ENCODE results near the gene THSD1. TPM values are rescaled to one million over a fixed set of nuclear protein-coding genes. Genes with fewer than 3 reads are reported as not detected.

Gene THSD1, protein sequence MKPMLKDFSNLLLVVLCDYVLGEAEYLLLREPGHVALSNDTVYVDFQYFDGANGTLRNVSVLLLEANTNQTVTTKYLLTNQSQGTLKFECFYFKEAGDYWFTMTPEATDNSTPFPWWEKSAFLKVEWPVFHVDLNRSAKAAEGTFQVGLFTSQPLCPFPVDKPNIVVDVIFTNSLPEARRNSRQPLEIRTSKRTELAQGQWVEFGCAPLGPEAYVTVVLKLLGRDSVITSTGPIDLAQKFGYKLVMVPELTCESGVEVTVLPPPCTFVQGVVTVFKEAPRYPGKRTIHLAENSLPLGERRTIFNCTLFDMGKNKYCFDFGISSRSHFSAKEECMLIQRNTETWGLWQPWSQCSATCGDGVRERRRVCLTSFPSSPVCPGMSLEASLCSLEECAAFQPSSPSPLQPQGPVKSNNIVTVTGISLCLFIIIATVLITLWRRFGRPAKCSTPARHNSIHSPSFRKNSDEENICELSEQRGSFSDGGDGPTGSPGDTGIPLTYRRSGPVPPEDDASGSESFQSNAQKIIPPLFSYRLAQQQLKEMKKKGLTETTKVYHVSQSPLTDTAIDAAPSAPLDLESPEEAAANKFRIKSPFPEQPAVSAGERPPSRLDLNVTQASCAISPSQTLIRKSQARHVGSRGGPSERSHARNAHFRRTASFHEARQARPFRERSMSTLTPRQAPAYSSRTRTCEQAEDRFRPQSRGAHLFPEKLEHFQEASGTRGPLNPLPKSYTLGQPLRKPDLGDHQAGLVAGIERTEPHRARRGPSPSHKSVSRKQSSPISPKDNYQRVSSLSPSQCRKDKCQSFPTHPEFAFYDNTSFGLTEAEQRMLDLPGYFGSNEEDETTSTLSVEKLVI
- 1.1 and 1.3 TPM in 2 replicates for total RNA-seq (2013; cell fraction: nucleolus; rRNA removed)
- total RNA-seq (2014; rRNA removed) (0.17 and 0.38 TPM in 2 replicates), total RNA-seq (2014; rRNA removed; fragmentation: Illumina TruSeq; extraction: Trizol) (0.13 and 0.28 TPM in 2 replicates), total RNA-seq (2021) (0.13 and 0.15 TPM in 2 replicates), polyA plus RNA-seq (2011; rRNA removed) (0.07 and 0.12 TPM in 2 replicates), polyA plus RNA-seq (2014; fragmentation: Illumina TruSeq; extraction: Trizol) (0.04 TPM in 1 of 2 replicates, not detected in the other), polyA plus RNA-seq (2014; fragmentation: Nextera tagmentation; extraction: Ambion mirVana) (under 1 TPM; 0.03 to 0.04 TPM), polyA plus RNA-seq (2014; rRNA removed) (0.09 and 0.20 TPM in 2 replicates), polyA plus RNA-seq (2016; fragmentation: Nextera tagmentation; extraction: Ambion mirVana) (not detected), polyA minus RNA-seq (2011; rRNA and poly(A)+ RNA removed) (0.26 and 0.95 TPM in 2 replicates), Bru-seq, nascent RNA (percentile 43 among the genes with signal in this experiment), BruChase-seq, experiment 1, labeled RNA remaining after a 6-hour chase (percentile 55 among the genes with signal in this experiment), BruChase-seq, experiment 2, labeled RNA remaining after a 2-hour chase (percentile 52 among the genes with signal in this experiment)
- polyA plus RNA-seq (2011; ENCODE audit: low read depth), result not detected
- 0.03 TPM in 1 of 2 replicates, not detected in the other for polyA plus RNA-seq (2011; cell fraction: cytosol; rRNA removed)
- polyA plus RNA-seq (2011; cell fraction: nucleus; rRNA removed), result 0.29 and 0.31 TPM in 2 replicates
- 0.05 and 0.11 TPM in 2 replicates for polyA plus RNA-seq (2012)
- 0.40 TPM in 1 of 2 replicates, not detected in the other for polyA minus RNA-seq (2011; cell fraction: cytosol; rRNA and poly(A)+ RNA removed)
- 0.12 and 0.67 TPM in 2 replicates for polyA minus RNA-seq (2011; cell fraction: nucleus; rRNA and poly(A)+ RNA removed)
- long read RNA-seq, experiment 1, result 0 reads
- long read RNA-seq, experiment 2, result 0 reads

DNA sequence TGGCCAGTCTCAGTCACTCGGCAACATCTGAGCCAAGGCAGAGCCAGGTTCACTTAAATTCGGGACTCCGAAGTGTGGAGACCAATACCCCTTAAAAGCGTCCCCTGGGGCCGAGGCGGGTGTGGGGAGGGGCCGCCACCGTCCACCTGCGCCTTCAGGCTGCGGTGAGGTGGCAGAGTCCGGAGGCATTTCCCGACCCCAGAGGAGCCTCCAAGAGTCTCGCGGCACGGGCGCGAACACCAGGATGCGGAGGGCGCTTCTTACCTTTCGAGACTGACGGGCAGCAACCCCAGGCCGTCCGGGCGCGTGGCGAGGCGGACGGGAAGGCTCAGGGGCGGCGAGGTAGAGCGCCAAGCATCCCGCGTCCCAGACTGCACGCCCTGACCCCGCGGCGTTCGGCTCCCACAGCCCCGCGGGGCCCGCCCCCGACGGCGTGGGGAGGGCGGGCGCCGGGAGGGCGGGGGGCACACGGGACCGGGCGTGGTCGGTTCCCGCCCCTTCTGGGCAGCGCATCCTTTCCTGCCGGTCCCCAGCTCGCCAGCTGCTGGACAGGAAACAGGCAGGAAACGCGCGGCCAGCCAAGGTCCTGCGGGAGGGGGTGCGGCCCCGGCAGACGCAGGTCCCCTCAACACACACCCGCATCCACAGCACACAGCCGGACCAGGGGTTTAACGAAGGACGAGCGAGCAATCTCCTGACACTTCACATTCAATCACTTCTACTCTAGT, at the start of gene THSD1:
THSD1 (minus strand) TSS at position 406 of the 728 bp plus-strand sequence. CDS start 3,572 bp downstream, outside the sequence.
- no peak within 1 kb of the TSS for H3K9ac ChIP-seq (ENCODE audit: control insufficient read depth, insufficient read depth, low read length)
- H2AFZ ChIP-seq (ENCODE audit: control insufficient read depth, low read depth, low read length), result no peak within 1 kb of the TSS
- CTCF ChIA-PET, result interaction anchor here (0.6 to 1.4 kb wide), 2 partner anchors 44 to 1094 kb away, joined by 3 to 4 read pairs; partner anchors contain the start of gene VPS36

More for the DNA sequence above, at the start of gene THSD1:
- in situ Hi-C loops (cut with MboI), result no loop called here
- ATAC-seq, result peak; percentile 79
- RAD21 ChIA-PET (ENCODE audit: unreplicated experiment), result no interaction called here
- Histone ChIP-seq H4K20me1 (ENCODE audit: control insufficient read depth, insufficient read depth) (no peaks in the 10 kb centered on the region), H3K4me2 (ENCODE audit: control insufficient read depth, insufficient read depth) (peak within 1 kb of the TSS; percentile 17), H3K27ac (ENCODE audit: control insufficient read depth, insufficient read depth) (no peak within 1 kb of the TSS), H3K9me3 (replicated peaks; ENCODE audit: control insufficient read depth, insufficient read depth, low read length) (no peaks in the 10 kb centered on the region), H3K36me3 (ENCODE audit: control insufficient read depth in 2 of 2, insufficient read depth in 2 of 2, low read length in 1 of 2) (no peaks in the 10 kb centered on the region), H3K4me3 (peak within 1 kb of the TSS; percentile 42; the same call in 1 of the 2 replicates), H3K4me1 (ENCODE audit: control insufficient read depth, insufficient read depth, low read length) (no peaks in the 10 kb centered on the region), H3K79me2 (ENCODE audit: control insufficient read depth, insufficient read depth, low read length) (no peaks in the 10 kb centered on the region), H3K27me3 (replicated peaks in 1 of 2; ENCODE audit: control insufficient read depth in 2 of 2, insufficient read depth in 2 of 2, low read length in 1 of 2) (peaks cover 0 to 2% of the 10 kb centered on the region in 2 experiments; a peak in 2 of 4 replicates)
- 13% methylated on average over 40 of the region's 68 CpGs for WGBS (ENCODE audit: insufficient coverage, insufficient replicate concordance, low lambda C conversion rate, missing lambda C conversion rate)
- DNase-seq (ENCODE audit: low read depth, low spot score), result no peak
- POLR2A ChIA-PET, result no interaction called here
- TF ChIP-seq, protein P1, sequence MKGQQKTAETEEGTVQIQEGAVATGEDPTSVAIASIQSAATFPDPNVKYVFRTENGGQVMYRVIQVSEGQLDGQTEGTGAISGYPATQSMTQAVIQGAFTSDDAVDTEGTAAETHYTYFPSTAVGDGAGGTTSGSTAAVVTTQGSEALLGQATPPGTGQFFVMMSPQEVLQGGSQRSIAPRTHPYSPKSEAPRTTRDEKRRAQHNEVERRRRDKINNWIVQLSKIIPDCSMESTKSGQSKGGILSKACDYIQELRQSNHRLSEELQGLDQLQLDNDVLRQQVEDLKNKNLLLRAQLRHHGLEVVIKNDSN (IDR thresholded peaks at IDR 0.05; ENCODE audit: borderline replicate concordance, extremely low read length, insufficient read depth, low read depth, low read length), result no peak
- TF ChIP-seq RAD21 (IDR thresholded peaks at IDR 0.05; ENCODE audit: insufficient read depth, low read depth, low read length) (no peak), ZNF622 (IDR thresholded peaks at IDR 0.05) (no peak), KAT2A (conservative IDR thresholded peaks at IDR 0.05; ENCODE audit: control insufficient read depth, low read depth, low read length) (no peak), SUZ12 (IDR thresholded peaks at IDR 0.05; ENCODE audit: unreplicated experiment) (peak; percentile 66), ZNF274 (IDR thresholded peaks at IDR 0.05; ENCODE audit: insufficient read depth, insufficient read length) (no peak), SP1 (IDR thresholded peaks at IDR 0.05; ENCODE audit: low read depth, low read length) (no peak), BHLHE40 (IDR thresholded peaks at IDR 0.05; ENCODE audit: borderline replicate concordance in 1 of 2, low read depth in 2 of 2, low read length in 1 of 2) (peak in 1 of 2 experiments; percentile 37; a peak in 1 of 4 replicates), ESRRA (IDR thresholded peaks at IDR 0.05; ENCODE audit: low read length) (no peak)
- SMC1A ChIA-PET (ENCODE audit: uncharacterized antibody, unreplicated experiment), result interaction anchor here (0.6 kb wide), 1 partner anchor 25 kb away, joined by 3 read pairs; no protein-coding TSS in a partner anchor
- no peak for FAIRE-seq
- no TSS peak for BruUV-seq (replicated peaks)
- intact Hi-C loops (cut with micrococcal nuclease; ENCODE audit: unreplicated experiment), result no loop called here
